Adrenal gland (tissue), 12 donors: ENCODE data around the gene VEZF1. TPM values are rescaled to one million over a fixed set of nuclear protein-coding genes. Genes with fewer than 3 reads are reported as not detected.

Source experiments
- DNase-seq, 7 donors: peaks; one replicate each; pipeline ENCODE4 v3.0.0-alpha.2; 2019 to 2020
- H3K27ac ChIP-seq, 5 donors: fragments of 200-600 bp; sonication (generic) in 4 of 5; 1 replicate in 3 of 5; 2 replicates in 2 of 5; pipeline versions ENCODE4 v1.5.1 to v1.8.0; 2016 to 2020; ENCODE audit warnings: mild to moderate bottlenecking in 1 of 5
- H3K27me3 ChIP-seq: fragments of 200-600 bp; 2 replicates; pipeline ENCODE4 v1.8.0; 2021
- H3K36me3 ChIP-seq, 2 donors: fragments of 200-600 bp; replicated peaks in 1 of 2; 1 replicate in 1 of 2; 2 replicates in 1 of 2; pipeline versions ENCODE4 v1.5.1 to v1.8.0; 2018 to 2022
- H3K4me1 ChIP-seq, 2 donors: fragments of 200-600 bp; replicated peaks in 1 of 2; 1 replicate in 1 of 2; 2 replicates in 1 of 2; pipeline versions ENCODE4 v1.5.1 to v1.8.0; 2018 to 2021
- H3K4me3 ChIP-seq, 4 donors: fragments of 200-600 bp; sonication (generic) in 3 of 4; one replicate each; pipeline ENCODE4 v1.5.1; 2016 to 2018
- H3K9me3 ChIP-seq, 3 donors: fragments of 200-600 bp; sonication (generic) in 1 of 3; replicated peaks in 1 of 3; 1 replicate in 2 of 3; 2 replicates in 1 of 3; pipeline versions ENCODE4 v1.5.1 to v1.8.0; 2016 to 2021
- CTCF ChIP-seq, 6 experiments: fragments of 450-650 bp in 4 of 6; fragments of 200-600 bp in 2 of 6; sonication (generic) in 1 of 6; IDR thresholded peaks; 1 replicate in 5 of 6; 2 replicates in 1 of 6; pipeline versions ENCODE4 v1.5.1 to v1.8.0; 2016 to 2021; ENCODE audit warnings: antibody characterized with exemption in 6 of 6, mild to moderate bottlenecking in 2 of 6, moderate library complexity in 1 of 6
- POLR2A ChIP-seq, 2 donors: fragments of 450-650 bp; IDR thresholded peaks; one replicate each; pipeline ENCODE4 v1.6.1; 2017; ENCODE audit warnings: antibody characterized with exemption in 2 of 2, mild to moderate bottlenecking in 2 of 2, moderate library complexity in 1 of 2
- WGBS, 4 donors: extraction: QIAGEN DNeasy Blood & Tissue Kit in 2 of 4; methylation state at CpG; one replicate each; pipeline versions ENCODE4 v1.1.5 to v1.1.7; 2013 to 2017; 5-methylcytosine and 5-hydroxymethylcytosine counted together
- intact Hi-C, 2 donors: fragments of 100-400 bp; cut with DNase I; formaldehyde crosslinking; loops; one replicate each; pipeline versions ENCODE4 v1.14.1 to v1.15.0; 2022 to 2023
- polyA plus RNA-seq, 3 donors: library from polyadenylated mRNA; stranded (reverse); fragments of 200-250 nt in 2 of 3; fragments of 350-450 nt in 1 of 3; fragmentation: Illumina TruSeq in 1 of 3; extraction: RNeasy Lipid Tissue Mini Kit (QIAGEN cat#74804) in 1 of 3; gene quantifications; one replicate each; pipeline ENCODE4 v1.2.3, GENCODE V29; 2013 to 2014
- total RNA-seq, 9 donors: library from RNA; depleted of rRNA in 4 of 9; stranded (reverse); fragments of >200 nt in 4 of 9; fragments of 120-200 nt in 1 of 9; fragmentation: NEBNext Ultra II Directional in 1 of 9; extraction: Animal tissue kit (Norgen Biotek cat#: 25700) in 1 of 9; gene quantifications; one replicate each; pipeline versions ENCODE4 v1.1.0 to v1.2.4, GENCODE V29; 2013 to 2023
- donor health status: healthy with polysubstance abuse.
- donor health status: Bipolar disorder and iron deficiency.
- donor health status: DM: yes; HTN: yes; CAD: no.
- donor health status: DM: no; HTN: no; CAD: no.
- donor health status: DM: no; HTN: no; CAD: no.
- donor health status: DM: yes; HTN: yes; CAD: no.

Gene VEZF1
- total and polyA plus RNA-seq, 12 donors: 14.1 to 105 (median 65.1) TPM

- peaks cover 33 to 61% of the 10 kb centered on the region in 2 donors for H3K4me1 ChIP-seq
- no peaks in the 10 kb centered on the region for H3K36me3 ChIP-seq
- peak; percentile 52 to 75 (median 59) for DNase-seq
- no peaks in the 10 kb centered on the region for H3K9me3 ChIP-seq
- H3K27me3 ChIP-seq: no peaks in the 10 kb centered on the region
- H3K4me3 ChIP-seq: peak overlapping the region; percentile 13 to 94 (median 45)
- 0 to 1% (median 0%) methylated on average over 38 of the region's 38 CpGs for WGBS, 4 donors
- peak in 1 of 2 donors; percentile 72 for TF ChIP-seq POLR2A (IDR thresholded peaks at IDR 0.05)
- TF ChIP-seq CTCF (IDR thresholded peaks at IDR 0.05): peak in 1 of 6 experiments; percentile 6
- H3K27ac ChIP-seq: peak overlapping the region; percentile 55 to 97 (median 96)
- intact Hi-C loops: no loop called here
Measured at GRCh38 chr17:57986841-57987580, 1.0 kb downstream of the VEZF1 start.

- peak overlapping the region in 1 of 4 donors; percentile 17 for H3K4me3 ChIP-seq
- no peaks in the 10 kb centered on the region for H3K27me3 ChIP-seq
- intact Hi-C loops: no loop called here
- no peak for DNase-seq
- WGBS, 4 donors: 0 to 6% (median 4%) methylated on average over 1 of the region's 1 CpG
- no peaks in the 10 kb centered on the region for H3K9me3 ChIP-seq
- TF ChIP-seq POLR2A (IDR thresholded peaks at IDR 0.05) (no peak), CTCF (IDR thresholded peaks at IDR 0.05) (no peak)
- H3K27ac ChIP-seq: peak overlapping the region in 1 of 5 donors; percentile 43
- peaks cover 0 to 9% of the 10 kb centered on the region in 2 donors for H3K36me3 ChIP-seq
- H3K4me1 ChIP-seq: peaks cover 33 to 73% of the 10 kb centered on the region in 2 donors
Measured at GRCh38 chr17:57985675-57985974, 2.4 kb downstream of the VEZF1 start.

- DNase-seq: no peak
- intact Hi-C loops: no loop called here
- Histone ChIP-seq H3K4me1 (peaks cover 33 to 72% of the 10 kb centered on the region in 2 donors), H3K36me3 (peaks cover 0 to 14% of the 10 kb centered on the region in 2 donors), H3K27ac (peak overlapping the region in 2 of 5 donors; percentile 26 to 43), H3K9me3 (no peaks in the 10 kb centered on the region), H3K27me3 (no peaks in the 10 kb centered on the region), H3K4me3 (peak overlapping the region in 1 of 4 donors; percentile 17)
- no peak for TF ChIP-seq POLR2A (IDR thresholded peaks at IDR 0.05)
- no peak for TF ChIP-seq CTCF (IDR thresholded peaks at IDR 0.05)
- 43 to 50% (median 44%) methylated on average over 4 of the region's 4 CpGs for WGBS, 4 donors
Measured at GRCh38 chr17:57984936-57985674, 2.9 kb downstream of the VEZF1 start.

GRCh38 chr17:57984261-57984890, 3.7 kb downstream of the VEZF1 start:
- DNase-seq: no peak
- no peak for TF ChIP-seq POLR2A (IDR thresholded peaks at IDR 0.05)
- no peak for TF ChIP-seq CTCF (IDR thresholded peaks at IDR 0.05)
- no peak overlapping the region for H3K4me3 ChIP-seq
- H3K9me3 ChIP-seq: no peaks in the 10 kb centered on the region
- intact Hi-C loops: no loop called here
- H3K27ac ChIP-seq: peak overlapping the region in 2 of 5 donors; percentile 26 to 43
- WGBS, 4 donors: 38 to 47% (median 44%) methylated on average over 4 of the region's 4 CpGs
- peaks cover 27 to 65% of the 10 kb centered on the region in 2 donors for H3K4me1 ChIP-seq
- H3K36me3 ChIP-seq: peaks cover 0 to 21% of the 10 kb centered on the region in 2 donors
- H3K27me3 ChIP-seq: no peaks in the 10 kb centered on the region
